GM12864 (cell line): Measurements from ENCODE around the gene RAB36.

Experiments
- DNase-seq: peaks from one replicate; pipeline ENCODE4 v3.0.0-alpha.2; 2011; ENCODE audit warnings: low read depth
- H3K4me3 ChIP-seq: 2 replicates; pipeline ENCODE4 v1.5.1; 2011; ENCODE audit warnings: mild to moderate bottlenecking, low read depth, low read length, control low read depth
- CTCF ChIP-seq: IDR thresholded peaks from 2 replicates; pipeline ENCODE4 v1.5.1; 2011; ENCODE audit warnings: low read depth, mild to moderate bottlenecking, moderate library complexity, low read length, control low read depth, inconsistent platforms; ENCODE audit errors: missing control alignments

Gene RAB36

DNA sequence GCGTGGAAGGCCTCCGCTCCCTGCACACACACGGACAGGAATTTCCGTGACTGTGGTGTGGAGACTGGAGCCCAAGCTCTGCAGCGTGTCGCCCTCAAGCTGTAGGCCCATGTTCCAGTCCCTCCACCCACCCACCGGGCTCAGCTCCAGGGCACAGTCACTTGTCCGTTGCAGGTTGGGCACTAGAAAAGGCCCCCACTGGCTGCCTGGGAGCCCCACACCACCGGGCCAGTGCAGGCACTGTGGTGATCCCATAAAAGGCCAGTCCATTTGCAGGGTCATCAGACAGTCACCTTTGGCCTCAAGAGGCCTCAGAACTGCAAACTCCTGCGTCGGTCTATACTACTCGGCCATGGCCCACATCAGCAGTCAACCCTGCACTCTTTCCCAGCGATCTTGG lies 16.3 kb downstream of the RAB36 start:
- DNase-seq: no peak
- no peak overlapping the region for H3K4me3 ChIP-seq
- no peak for TF ChIP-seq CTCF

- no peak for DNase-seq
- TF ChIP-seq CTCF: no peak
Measured at GRCh38 chr22:23163665-23164064, 18.4 kb downstream of the RAB36 start.

DNA sequence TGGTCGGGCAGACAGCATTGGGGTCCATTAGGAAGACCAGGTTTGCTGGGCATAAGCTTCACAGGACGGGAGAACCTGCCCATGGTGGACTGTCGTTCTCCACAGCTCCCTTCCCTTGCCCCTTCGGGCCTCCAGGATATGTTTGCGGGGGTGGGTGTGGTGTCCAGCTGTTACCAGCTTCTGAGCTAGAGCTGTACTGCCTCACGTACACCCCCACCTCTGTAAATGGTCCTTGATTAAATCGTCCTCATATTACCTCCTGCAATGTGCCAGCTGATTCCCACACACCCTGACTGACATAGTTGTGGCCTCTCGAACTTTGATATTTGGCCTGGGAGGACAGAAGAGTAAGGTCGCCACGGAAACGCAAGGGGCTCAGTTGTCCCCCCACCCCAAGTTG lies 18.8 kb downstream of the RAB36 start:
- H3K4me3 ChIP-seq: no peak overlapping the region
- no peak for DNase-seq
- no peak for TF ChIP-seq CTCF

More at GRCh38 chr22:23163665-23164064, 18.4 kb downstream of the RAB36 start:
- H3K4me3 ChIP-seq: no peak overlapping the region

GRCh38 chr22:23166042-23166831 lies 21.0 kb downstream of the RAB36 start:
- no peak for TF ChIP-seq CTCF
- DNase-seq: no peak
- H3K4me3 ChIP-seq: no peak overlapping the region

GRCh38 chr22:23166841-23167616 lies 21.8 kb downstream of the RAB36 start:
- no peak for DNase-seq
- H3K4me3 ChIP-seq: no peak overlapping the region
- TF ChIP-seq CTCF: no peak

DNA sequence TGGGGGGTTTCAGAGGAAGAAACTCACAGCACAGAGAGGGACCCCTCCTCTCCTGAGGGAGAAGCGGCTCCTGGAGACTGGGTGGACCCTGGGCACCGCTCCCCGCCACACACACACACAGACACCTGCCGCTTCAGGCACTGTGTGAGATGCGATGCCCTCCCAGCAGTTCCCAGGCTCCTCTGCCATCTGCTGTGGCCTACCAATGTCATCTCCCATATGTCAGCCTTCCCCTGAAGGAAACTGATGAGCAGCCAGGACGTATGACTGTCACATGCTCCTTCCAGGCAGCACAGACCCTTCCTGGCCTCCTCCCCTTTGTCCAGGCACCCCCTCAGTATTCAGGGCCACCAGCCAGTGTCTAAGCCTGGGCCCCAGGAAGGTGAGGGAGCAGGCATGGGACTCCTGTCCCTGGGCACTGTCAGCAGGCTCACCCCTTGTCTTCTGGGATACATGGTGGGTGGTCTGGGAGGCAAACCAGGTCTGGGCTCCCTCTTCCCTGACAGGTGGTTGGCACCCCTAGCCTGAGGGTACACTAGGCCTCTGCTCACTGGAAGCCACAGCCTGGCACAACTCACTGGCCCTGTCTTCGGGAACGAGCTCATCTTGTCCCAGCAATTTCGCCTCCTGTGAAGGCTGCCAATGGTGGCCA lies 23.2 kb downstream of the RAB36 start:
- no peak for DNase-seq
- H3K4me3 ChIP-seq: no peak overlapping the region
- no peak for TF ChIP-seq CTCF
